OCI-LY3 (cell line): ENCODE results near the gene MARF1.

Source experiments
- H2AFZ ChIP-seq: fragments of 200-600, 300-600 bp; shearing (Covaris generic); 2 replicates; pipeline ENCODE4 v1.6.0; 2014; ENCODE audit warnings: antibody characterized with exemption, low read depth, low read length
- H3K27ac ChIP-seq: fragments of 200-600, 300-600 bp; sonication (generic); 2 replicates; pipeline ENCODE4 v1.5.1; 2014; ENCODE audit warnings: mild to moderate bottlenecking, low read length, moderate library complexity, mixed read lengths
- H3K27me3 ChIP-seq: fragments of 200-600, 300-600 bp; sonication (generic); 2 replicates; pipeline ENCODE4 v1.6.1; 2014; ENCODE audit warnings: low read depth, low read length, mixed read lengths
- H3K36me3 ChIP-seq: fragments of 200-600, 300-600 bp; sonication (generic); replicated peaks from 2 replicates; pipeline ENCODE3; 2014; ENCODE audit warnings: low read depth, low read length, mixed read lengths
- H3K4me1 ChIP-seq: fragments of 300-600, 200-600 bp; sonication (generic); 2 replicates; pipeline ENCODE4 v1.6.1; 2014; ENCODE audit warnings: low read length, mixed read lengths
- H3K4me2 ChIP-seq: fragments of 200-600, 300-600 bp; sonication (generic); 2 replicates; pipeline ENCODE4 v1.6.1; 2014; ENCODE audit warnings: low read length, mixed read lengths
- H3K4me3 ChIP-seq: fragments of 300-600, 200-600 bp; sonication (generic); 2 replicates; pipeline ENCODE4 v1.5.1; 2014; ENCODE audit warnings: antibody characterized with exemption, mild to moderate bottlenecking, low read length, moderate library complexity
- H3K79me2 ChIP-seq: fragments of 300-600, 200-600 bp; shearing (Covaris generic); 2 replicates; pipeline ENCODE4 v1.6.1; 2014; ENCODE audit warnings: mild to moderate bottlenecking, low read length, mixed read lengths
- H3K9ac ChIP-seq: fragments of 300-600, 200-600 bp; shearing (Covaris generic); 2 replicates; pipeline ENCODE4 v1.6.0; 2014; ENCODE audit warnings: mild to moderate bottlenecking, low read length, moderate library complexity
- H3K9me3 ChIP-seq: fragments of 200-600, 300-600 bp; shearing (Covaris generic); 2 replicates; pipeline ENCODE4 v1.6.1; 2014; ENCODE audit warnings: low read length, mixed read lengths; ENCODE audit not compliant: insufficient read depth
- H4K20me1 ChIP-seq: fragments of 200-600, 300-600 bp; sonication (generic); 2 replicates; pipeline ENCODE4 v1.6.1; 2016; ENCODE audit warnings: low read length, mixed read lengths; ENCODE audit not compliant: insufficient read depth
- CTCF ChIP-seq: fragments of 200-600, 300-600 bp; sonication (generic); IDR thresholded peaks from 2 replicates; pipeline ENCODE4 v1.5.1; 2014; ENCODE audit warnings: antibody characterized with exemption, low read length, low read depth
- EZH2phosphoT487 ChIP-seq: fragments of 200-600 bp; shearing (Covaris generic); IDR thresholded peaks from 2 replicates; pipeline ENCODE4 v1.6.1; 2018; ENCODE audit warnings: antibody characterized with exemption, mixed run types, low read depth

MARF1 gene

GRCh38 chr16:15671530-15672117 is 28.7 kb upstream of the MARF1 start:
- H3K27me3 ChIP-seq = no peaks in the 10 kb centered on the region
- H2AFZ ChIP-seq = no peak overlapping the region
- H3K9ac ChIP-seq = no peak overlapping the region
- H3K4me2 ChIP-seq = no peak overlapping the region
- H4K20me1 ChIP-seq = 0 out of 2 replicates have a peak, but pooled peaks cover 12% of the 10 kb centered on the region
- H3K27ac ChIP-seq = no peak overlapping the region
- peaks cover 48% of the 10 kb centered on the region for H3K79me2 ChIP-seq
- TF ChIP-seq CTCF = no peak
- no peak for TF ChIP-seq EZH2phosphoT487
- peaks cover 35% of the 10 kb centered on the region for H3K36me3 ChIP-seq
- H3K4me1 ChIP-seq = no peaks in the 10 kb centered on the region
- H3K4me3 ChIP-seq = no peak overlapping the region
- no peaks in the 10 kb centered on the region for H3K9me3 ChIP-seq

DNA sequence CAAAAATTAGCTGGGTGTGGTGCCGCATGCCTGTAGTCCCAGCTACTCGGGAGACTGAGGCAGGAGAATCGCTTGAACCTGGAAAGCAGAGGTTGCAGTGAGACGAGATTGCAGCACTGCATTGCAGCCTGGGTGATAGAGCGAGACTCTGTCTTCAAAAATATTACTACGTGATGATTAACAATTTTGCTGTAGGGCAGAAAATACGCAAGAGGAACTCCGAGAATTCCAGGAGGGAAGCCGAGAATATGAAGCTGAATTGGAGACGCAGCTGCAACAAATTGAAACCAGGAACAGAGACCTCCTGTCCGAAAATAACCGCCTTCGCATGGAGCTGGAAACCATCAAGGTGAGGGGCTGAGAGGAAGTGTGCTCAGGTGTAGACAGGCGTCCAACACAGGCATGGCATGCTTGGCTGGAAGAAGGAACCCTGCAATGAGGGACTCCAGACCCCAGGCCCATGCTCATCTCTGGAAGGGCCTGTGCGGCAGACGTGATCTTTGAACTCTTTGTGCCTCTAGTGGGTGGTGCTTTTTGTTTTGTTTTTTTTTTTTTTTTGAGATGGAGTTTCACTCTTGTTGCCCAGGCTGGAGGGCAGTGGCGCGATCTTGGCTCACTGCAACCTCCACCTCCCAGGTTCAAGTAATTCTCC is 24.3 kb upstream of the MARF1 start:
- no peaks in the 10 kb centered on the region for H3K9me3 ChIP-seq
- TF ChIP-seq EZH2phosphoT487 = no peak
- no peak for TF ChIP-seq CTCF
- H3K27ac ChIP-seq = no peak overlapping the region
- H3K9ac ChIP-seq = no peak overlapping the region
- no peaks in the 10 kb centered on the region for H3K4me1 ChIP-seq
- no peak overlapping the region for H2AFZ ChIP-seq
- H4K20me1 ChIP-seq = peaks cover 6% of the 10 kb centered on the region; the same call in 1 of the 2 replicates
- H3K27me3 ChIP-seq = no peaks in the 10 kb centered on the region
- peaks cover 28% of the 10 kb centered on the region for H3K79me2 ChIP-seq
- no peak overlapping the region for H3K4me3 ChIP-seq
- no peak overlapping the region for H3K4me2 ChIP-seq
- peaks cover 32% of the 10 kb centered on the region for H3K36me3 ChIP-seq

DNA sequence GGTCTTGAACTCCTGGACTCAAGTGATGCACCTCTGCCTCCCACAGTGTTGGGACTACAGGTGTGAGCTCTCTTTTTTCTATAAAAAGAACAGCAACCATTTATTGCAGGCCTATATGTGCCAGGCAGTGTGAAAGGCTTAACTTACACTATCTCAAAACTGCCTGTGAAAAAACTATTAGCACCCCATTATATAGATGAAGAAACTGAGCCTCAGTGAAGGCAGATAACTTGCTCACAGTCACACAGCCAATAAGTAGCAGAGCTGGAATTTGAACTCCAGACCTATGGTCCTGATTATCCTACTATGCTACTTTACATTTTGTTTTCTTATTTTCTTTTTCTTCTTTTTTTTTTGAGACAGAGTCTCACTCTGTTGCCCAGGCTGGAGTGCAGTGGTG is 22.2 kb upstream of the MARF1 start:
- peaks cover 46% of the 10 kb centered on the region for H3K79me2 ChIP-seq
- no peak overlapping the region for H2AFZ ChIP-seq
- H4K20me1 ChIP-seq = peaks cover 25% of the 10 kb centered on the region
- H3K9me3 ChIP-seq = no peaks in the 10 kb centered on the region
- no peaks in the 10 kb centered on the region for H3K27me3 ChIP-seq
- peaks cover 39% of the 10 kb centered on the region for H3K36me3 ChIP-seq
- no peak overlapping the region for H3K4me2 ChIP-seq
- no peak overlapping the region for H3K4me3 ChIP-seq
- no peak overlapping the region for H3K9ac ChIP-seq
- H3K4me1 ChIP-seq = no peaks in the 10 kb centered on the region
- TF ChIP-seq EZH2phosphoT487 = no peak
- no peak for TF ChIP-seq CTCF
- H3K27ac ChIP-seq = no peak overlapping the region

- Histone ChIP-seq H3K4me2 (no peak overlapping the region), H2AFZ (no peak overlapping the region), H3K27me3 (no peaks in the 10 kb centered on the region), H3K36me3 (peaks cover 31% of the 10 kb centered on the region), H3K27ac (no peak overlapping the region), H3K4me1 (0 out of 2 replicates have a peak, but pooled peaks cover 3% of the 10 kb centered on the region), H3K79me2 (peaks cover 84% of the 10 kb centered on the region), H3K9me3 (no peaks in the 10 kb centered on the region), H3K4me3 (no peak overlapping the region), H3K9ac (no peak overlapping the region), H4K20me1 (peaks cover 54% of the 10 kb centered on the region)
- TF ChIP-seq CTCF (no peak), EZH2phosphoT487 (no peak)
These were observed 17.2 kb upstream of the MARF1 start for GRCh38 chr16:15660203-15660601.
